ENCODE data around the gene ALOX15B. TPM values are rescaled to one million over a fixed set of nuclear protein-coding genes. Genes with fewer than 3 reads are reported as not detected.

The ALOX15B gene
- total and polyA plus RNA-seq, 3 experiments from 2014 or later: not detected

DNA sequence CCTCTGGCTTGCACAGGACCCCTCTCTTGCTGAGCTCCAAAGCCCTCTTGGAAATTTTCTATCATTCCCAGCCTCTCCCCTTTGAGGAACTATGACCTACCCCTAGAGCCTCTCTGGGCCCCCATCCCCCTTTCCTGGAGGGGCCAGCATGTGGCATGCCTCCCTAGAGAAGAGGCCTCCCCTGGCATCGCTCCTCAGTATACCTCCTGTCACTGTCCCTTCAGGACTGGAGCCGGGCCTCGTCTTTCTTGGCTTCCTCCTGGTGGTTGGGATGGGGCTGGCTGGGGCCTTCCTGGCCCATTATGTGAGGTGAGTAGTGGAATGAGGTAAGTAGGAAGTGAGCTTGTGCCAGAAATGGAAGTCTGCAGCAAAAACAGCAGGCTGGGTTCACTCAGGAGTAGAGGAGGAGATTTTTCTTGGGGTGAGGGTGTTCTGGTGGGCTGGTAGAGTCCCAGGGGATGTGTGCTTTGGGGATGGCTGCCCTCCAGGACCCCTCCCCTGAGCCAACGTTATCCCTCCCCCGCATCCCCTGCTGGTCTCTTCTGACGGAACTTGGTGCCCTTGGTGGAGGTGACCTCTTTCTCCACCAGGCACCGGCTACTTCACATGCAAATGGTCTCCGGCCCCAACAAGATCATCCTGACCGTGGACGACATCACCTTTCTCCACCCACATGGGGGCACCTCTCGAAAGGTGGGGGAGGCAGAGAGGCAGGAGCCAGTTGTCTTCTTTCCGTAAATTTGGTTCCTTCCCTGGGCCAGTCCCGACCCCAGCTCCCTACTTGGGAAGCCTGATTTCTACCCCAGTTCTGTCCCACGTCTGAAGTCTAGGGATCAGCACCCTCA lies 31.8 kb upstream of the ALOX15B start:
- Mint-ChIP-seq H3K4me1 (peaks cover 3 to 7% (median 4%) of the 10 kb centered on the region in 3 donors), H3K4me3 (no peak overlapping the region), H3K27ac (no peak overlapping the region), H3K36me3 (peaks cover 0 to 2% (median 0%) of the 10 kb centered on the region in 3 donors), H3K9me3 (no peaks in the 10 kb centered on the region), H3K27me3 (peaks cover 26 to 40% of the 10 kb centered on the region in 2 donors)
- H3K27me3 ChIP-seq (ENCODE audit: insufficient read depth, low read length, poor library complexity, severe bottlenecking): peaks cover 6% of the 10 kb centered on the region
- H3K9me3 ChIP-seq (ENCODE audit: low read length): no peaks in the 10 kb centered on the region
- POLR2A ChIA-PET: no interaction called here
- H3K27ac ChIP-seq (ENCODE audit: low read depth, low read length): no peak overlapping the region
- no peak for DNase-seq
- CTCF ChIA-PET: no interaction called here
- no peak overlapping the region for H3K4me3 ChIP-seq (ENCODE audit: low read length)
- H3K4me1 ChIP-seq (ENCODE audit: insufficient read depth, low read length): peaks cover 4% of the 10 kb centered on the region
- H3K36me3 ChIP-seq (ENCODE audit: insufficient read depth, low read length): no peaks in the 10 kb centered on the region

DNA sequence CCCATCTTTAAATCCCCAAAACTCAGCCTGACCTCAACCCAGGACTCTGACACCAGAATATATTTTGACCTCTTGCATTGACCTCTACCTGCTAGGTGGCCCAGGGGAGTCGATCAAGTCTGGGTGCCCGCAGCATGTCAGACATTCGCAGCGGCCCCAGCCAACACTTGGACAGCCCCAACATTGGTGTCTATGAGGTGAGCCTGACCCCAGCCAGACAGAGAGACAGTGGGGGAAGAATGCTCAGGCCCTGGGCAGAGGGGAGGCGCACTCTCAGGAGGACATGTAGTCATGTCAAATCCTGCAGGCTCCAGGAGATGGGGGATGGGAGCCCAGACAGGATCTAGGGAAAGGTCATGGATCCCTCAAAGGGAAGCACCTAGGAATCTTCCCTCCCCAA lies 31.0 kb upstream of the ALOX15B start:
- no peaks in the 10 kb centered on the region for H3K4me1 Mint-ChIP-seq
- Histone ChIP-seq H3K9me3 (ENCODE audit: low read length) (no peaks in the 10 kb centered on the region), H3K4me3 (ENCODE audit: low read length) (no peak overlapping the region), H3K36me3 (ENCODE audit: insufficient read depth, low read length) (no peaks in the 10 kb centered on the region), H3K27me3 (ENCODE audit: insufficient read depth, low read length, poor library complexity, severe bottlenecking) (no peaks in the 10 kb centered on the region), H3K27ac (ENCODE audit: low read depth, low read length) (no peak overlapping the region), H3K4me1 (ENCODE audit: insufficient read depth, low read length) (no peaks in the 10 kb centered on the region)
- CTCF ChIA-PET: interaction anchor here (0.9 kb wide), 1 partner anchor 17 kb away, joined by 3 read pairs; no protein-coding TSS in a partner anchor
- no peak overlapping the region for H3K27ac Mint-ChIP-seq
- H3K27me3 Mint-ChIP-seq: peaks cover 21 to 36% of the 10 kb centered on the region in 2 donors
- no peaks in the 10 kb centered on the region for H3K36me3 Mint-ChIP-seq
- POLR2A ChIA-PET: no interaction called here
- DNase-seq: no peak
- no peak overlapping the region for H3K4me3 Mint-ChIP-seq
- no peaks in the 10 kb centered on the region for H3K9me3 Mint-ChIP-seq

GRCh38 chr17:8012045-8012580 lies 26.7 kb upstream of the ALOX15B start:
- H3K27me3 ChIP-seq (ENCODE audit: insufficient read depth, low read length, poor library complexity, severe bottlenecking): peaks cover 8% of the 10 kb centered on the region
- H3K27ac ChIP-seq (ENCODE audit: low read depth, low read length): no peak overlapping the region
- H3K4me1 Mint-ChIP-seq: peaks cover 6 to 9% (median 7%) of the 10 kb centered on the region in 3 donors
- H3K27ac Mint-ChIP-seq: no peak overlapping the region
- H3K9me3 ChIP-seq (ENCODE audit: low read length): no peaks in the 10 kb centered on the region
- H3K27me3 Mint-ChIP-seq: peaks cover 5 to 34% of the 10 kb centered on the region in 2 donors
- DNase-seq: no peak
- no peaks in the 10 kb centered on the region for H3K9me3 Mint-ChIP-seq
- no peaks in the 10 kb centered on the region for H3K4me1 ChIP-seq (ENCODE audit: insufficient read depth, low read length)
- H3K36me3 Mint-ChIP-seq: no peaks in the 10 kb centered on the region
- H3K4me3 ChIP-seq (ENCODE audit: low read length): no peak overlapping the region
- ChIA-PET CTCF (no interaction called here), POLR2A (no interaction called here)
- H3K4me3 Mint-ChIP-seq: no peak overlapping the region
- H3K36me3 ChIP-seq (ENCODE audit: insufficient read depth, low read length): no peaks in the 10 kb centered on the region

DNA sequence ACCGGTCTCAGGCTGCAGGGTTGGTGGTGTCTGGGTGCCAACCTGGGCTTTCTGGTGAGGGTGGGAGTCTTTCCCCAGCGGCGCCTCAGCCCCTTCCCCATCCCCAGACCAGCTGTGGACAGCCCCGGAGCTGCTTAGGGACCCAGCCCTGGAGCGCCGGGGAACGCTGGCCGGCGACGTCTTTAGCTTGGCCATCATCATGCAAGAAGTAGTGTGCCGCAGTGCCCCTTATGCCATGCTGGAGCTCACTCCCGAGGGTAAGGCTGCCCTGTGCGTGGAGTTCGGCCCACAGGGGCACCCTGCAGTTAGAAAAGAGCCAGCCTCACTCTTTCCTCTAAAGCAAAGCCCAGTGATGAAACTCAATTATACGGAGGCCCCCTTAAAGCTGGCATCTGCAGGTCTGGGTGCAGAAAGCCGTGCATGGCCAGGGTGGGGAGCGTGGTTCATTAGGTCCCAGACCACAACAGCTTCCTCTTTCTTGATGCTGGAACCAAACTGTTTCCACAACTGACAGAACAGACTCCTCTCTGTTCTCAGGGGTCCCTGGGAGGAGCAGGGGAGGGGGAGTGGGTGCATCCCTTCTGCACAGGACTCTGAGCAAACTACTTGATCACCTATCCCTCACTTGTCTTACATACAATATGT lies 25.7 kb upstream of the ALOX15B start:
- no peaks in the 10 kb centered on the region for H3K36me3 ChIP-seq (ENCODE audit: insufficient read depth, low read length)
- H3K9me3 Mint-ChIP-seq: no peaks in the 10 kb centered on the region
- H3K9me3 ChIP-seq (ENCODE audit: low read length): no peaks in the 10 kb centered on the region
- no peak overlapping the region for H3K4me3 ChIP-seq (ENCODE audit: low read length)
- H3K36me3 Mint-ChIP-seq: no peaks in the 10 kb centered on the region
- H3K4me1 Mint-ChIP-seq: peaks cover 6 to 9% (median 7%) of the 10 kb centered on the region in 3 donors
- DNase-seq: no peak
- no peaks in the 10 kb centered on the region for H3K4me1 ChIP-seq (ENCODE audit: insufficient read depth, low read length)
- H3K27ac Mint-ChIP-seq: no peak overlapping the region
- no peak overlapping the region for H3K27ac ChIP-seq (ENCODE audit: low read depth, low read length)
- ChIA-PET CTCF (no interaction called here), POLR2A (no interaction called here)
- H3K4me3 Mint-ChIP-seq: no peak overlapping the region
- peaks cover 13% of the 10 kb centered on the region for H3K27me3 ChIP-seq (ENCODE audit: insufficient read depth, low read length, poor library complexity, severe bottlenecking)
- H3K27me3 Mint-ChIP-seq: peaks cover 5 to 32% of the 10 kb centered on the region in 2 donors

- H3K36me3 Mint-ChIP-seq: no peaks in the 10 kb centered on the region
- ChIA-PET POLR2A (no interaction called here), CTCF (no interaction called here)
- peak overlapping the region in 2 of 7 donors; percentile 48 to 63 for H3K4me3 Mint-ChIP-seq
- H3K4me3 ChIP-seq (ENCODE audit: low read length): no peak overlapping the region
- no peaks in the 10 kb centered on the region for H3K9me3 Mint-ChIP-seq
- H3K27ac ChIP-seq (ENCODE audit: low read depth, low read length): no peak overlapping the region
- no peak for DNase-seq
- peaks cover 13% of the 10 kb centered on the region for H3K27me3 ChIP-seq (ENCODE audit: insufficient read depth, low read length, poor library complexity, severe bottlenecking)
- H3K36me3 ChIP-seq (ENCODE audit: insufficient read depth, low read length): no peaks in the 10 kb centered on the region
- H3K27ac Mint-ChIP-seq: peak overlapping the region in 1 of 8 donors; percentile 77
- H3K4me1 ChIP-seq (ENCODE audit: insufficient read depth, low read length): no peaks in the 10 kb centered on the region
- peaks cover 5 to 36% of the 10 kb centered on the region in 2 donors for H3K27me3 Mint-ChIP-seq
- no peaks in the 10 kb centered on the region for H3K9me3 ChIP-seq (ENCODE audit: low read length)
- H3K4me1 Mint-ChIP-seq: peaks cover 6 to 9% (median 7%) of the 10 kb centered on the region in 3 donors
These were observed 24.9 kb upstream of the ALOX15B start for GRCh38 chr17:8013731-8014557.

- Histone ChIP-seq H3K27ac (ENCODE audit: low read depth, low read length) (no peak overlapping the region), H3K4me1 (ENCODE audit: insufficient read depth, low read length) (no peaks in the 10 kb centered on the region), H3K9me3 (ENCODE audit: low read length) (no peaks in the 10 kb centered on the region), H3K27me3 (ENCODE audit: insufficient read depth, low read length, poor library complexity, severe bottlenecking) (peaks cover 13% of the 10 kb centered on the region), H3K36me3 (ENCODE audit: insufficient read depth, low read length) (no peaks in the 10 kb centered on the region), H3K4me3 (ENCODE audit: low read length) (no peak overlapping the region)
- Mint-ChIP-seq H3K4me1 (peaks cover 6 to 9% (median 7%) of the 10 kb centered on the region in 3 donors), H3K36me3 (no peaks in the 10 kb centered on the region), H3K27me3 (peaks cover 6 to 41% of the 10 kb centered on the region in 2 donors), H3K9me3 (no peaks in the 10 kb centered on the region), H3K27ac (no peak overlapping the region), H3K4me3 (peak overlapping the region in 2 of 7 donors; percentile 48 to 63)
- DNase-seq: no peak
- ChIA-PET CTCF (no interaction called here), POLR2A (no interaction called here)
These were observed 24.4 kb upstream of the ALOX15B start for GRCh38 chr17:8014558-8014850.

- ChIA-PET CTCF (interaction anchor here (2.0 kb wide), 1 partner anchor 25 kb away, joined by 5 read pairs; no protein-coding TSS in a partner anchor), POLR2A (no interaction called here)
- Mint-ChIP-seq H3K4me1 (peaks cover 6 to 9% (median 7%) of the 10 kb centered on the region in 3 donors), H3K9me3 (no peaks in the 10 kb centered on the region), H3K4me3 (peak overlapping the region in 5 of 7 donors; percentile 3 to 39 (median 31)), H3K27me3 (peaks cover 6 to 48% of the 10 kb centered on the region in 2 donors), H3K27ac (peak overlapping the region in 1 of 8 donors; percentile 76), H3K36me3 (no peaks in the 10 kb centered on the region)
- Histone ChIP-seq H3K4me3 (ENCODE audit: low read length) (no peak overlapping the region), H3K4me1 (ENCODE audit: insufficient read depth, low read length) (no peaks in the 10 kb centered on the region), H3K27ac (ENCODE audit: low read depth, low read length) (no peak overlapping the region), H3K9me3 (ENCODE audit: low read length) (no peaks in the 10 kb centered on the region), H3K36me3 (ENCODE audit: insufficient read depth, low read length) (no peaks in the 10 kb centered on the region), H3K27me3 (ENCODE audit: insufficient read depth, low read length, poor library complexity, severe bottlenecking) (peaks cover 13% of the 10 kb centered on the region)
- DNase-seq: no peak
These were observed 23.5 kb upstream of the ALOX15B start for GRCh38 chr17:8015236-8015956.
